Measurements from ENCODE around the gene SOX13. TPM values are rescaled to one million over a fixed set of nuclear protein-coding genes. Genes with fewer than 3 reads are reported as not detected.

Gene SOX13
- total RNA-seq, 1 donor from 2014 or later: not detected

- intact Hi-C loops (cut with micrococcal nuclease): no loop called here
- TF ChIP-seq, protein P1, sequence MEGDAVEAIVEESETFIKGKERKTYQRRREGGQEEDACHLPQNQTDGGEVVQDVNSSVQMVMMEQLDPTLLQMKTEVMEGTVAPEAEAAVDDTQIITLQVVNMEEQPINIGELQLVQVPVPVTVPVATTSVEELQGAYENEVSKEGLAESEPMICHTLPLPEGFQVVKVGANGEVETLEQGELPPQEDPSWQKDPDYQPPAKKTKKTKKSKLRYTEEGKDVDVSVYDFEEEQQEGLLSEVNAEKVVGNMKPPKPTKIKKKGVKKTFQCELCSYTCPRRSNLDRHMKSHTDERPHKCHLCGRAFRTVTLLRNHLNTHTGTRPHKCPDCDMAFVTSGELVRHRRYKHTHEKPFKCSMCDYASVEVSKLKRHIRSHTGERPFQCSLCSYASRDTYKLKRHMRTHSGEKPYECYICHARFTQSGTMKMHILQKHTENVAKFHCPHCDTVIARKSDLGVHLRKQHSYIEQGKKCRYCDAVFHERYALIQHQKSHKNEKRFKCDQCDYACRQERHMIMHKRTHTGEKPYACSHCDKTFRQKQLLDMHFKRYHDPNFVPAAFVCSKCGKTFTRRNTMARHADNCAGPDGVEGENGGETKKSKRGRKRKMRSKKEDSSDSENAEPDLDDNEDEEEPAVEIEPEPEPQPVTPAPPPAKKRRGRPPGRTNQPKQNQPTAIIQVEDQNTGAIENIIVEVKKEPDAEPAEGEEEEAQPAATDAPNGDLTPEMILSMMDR (IDR thresholded peaks at IDR 0.05): no peak
- H3K27me3 Mint-ChIP-seq: peaks cover 3% of the 10 kb centered on the region
- H3K27ac Mint-ChIP-seq: no peak overlapping the region
- H3K36me3 Mint-ChIP-seq (ENCODE audit: low read depth): no peaks in the 10 kb centered on the region
- ChIA-PET POLR2A (no interaction called here), CTCF (no interaction called here)
- H3K4me1 Mint-ChIP-seq: no peaks in the 10 kb centered on the region
- DNase-seq (no peak), ATAC-seq (ENCODE audit: low read depth) (no peak)
- H3K9me3 Mint-ChIP-seq: no peaks in the 10 kb centered on the region
- H3K4me3 Mint-ChIP-seq: no peak overlapping the region
Observed at GRCh38 chr1:204091787-204092312, 18.9 kb downstream of the SOX13 start.

GRCh38 chr1:204092632-204093420 lies 19.9 kb downstream of the SOX13 start:
- ATAC-seq (ENCODE audit: low read depth) (no peak), DNase-seq (no peak)
- CTCF ChIA-PET: no interaction called here
- Mint-ChIP-seq H3K4me3 (no peak overlapping the region), H3K36me3 (ENCODE audit: low read depth) (no peaks in the 10 kb centered on the region), H3K4me1 (no peaks in the 10 kb centered on the region), H3K27me3 (peaks cover 7% of the 10 kb centered on the region), H3K27ac (no peak overlapping the region), H3K9me3 (no peaks in the 10 kb centered on the region)
- POLR2A ChIA-PET: no interaction called here
- TF ChIP-seq, protein P1 (IDR thresholded peaks at IDR 0.05): no peak
- intact Hi-C loops (cut with micrococcal nuclease): no loop called here

DNA sequence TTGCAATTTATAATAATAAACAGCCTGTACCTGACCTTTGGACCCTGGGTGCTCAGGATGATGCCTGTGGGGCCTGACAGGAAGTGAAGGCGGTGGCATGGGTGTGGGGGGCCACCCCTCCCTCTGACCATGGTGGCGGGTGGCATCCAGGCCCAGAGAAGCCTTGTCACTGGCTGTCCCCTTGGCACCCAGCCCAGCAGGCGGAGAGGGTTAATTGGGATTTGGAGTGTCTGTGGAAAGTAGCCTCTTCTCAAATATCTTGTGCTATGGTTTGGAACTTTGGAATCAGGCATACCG lies 20.5 kb downstream of the SOX13 start:
- Mint-ChIP-seq H3K27ac (no peak overlapping the region), H3K4me3 (no peak overlapping the region), H3K27me3 (peaks cover 7% of the 10 kb centered on the region), H3K4me1 (no peaks in the 10 kb centered on the region), H3K36me3 (ENCODE audit: low read depth) (no peaks in the 10 kb centered on the region), H3K9me3 (no peaks in the 10 kb centered on the region)
- ChIA-PET POLR2A (no interaction called here), CTCF (no interaction called here)
- intact Hi-C loops (cut with micrococcal nuclease): no loop called here
- TF ChIP-seq, protein P1 (IDR thresholded peaks at IDR 0.05): no peak
- DNase-seq (no peak), ATAC-seq (ENCODE audit: low read depth) (no peak)

- DNase-seq (no peak), ATAC-seq (ENCODE audit: low read depth) (no peak)
- Mint-ChIP-seq H3K9me3 (no peaks in the 10 kb centered on the region), H3K27me3 (peaks cover 9% of the 10 kb centered on the region), H3K27ac (no peak overlapping the region), H3K4me1 (no peaks in the 10 kb centered on the region), H3K36me3 (ENCODE audit: low read depth) (no peaks in the 10 kb centered on the region), H3K4me3 (no peak overlapping the region)
- ChIA-PET POLR2A (no interaction called here), CTCF (no interaction called here)
- intact Hi-C loops (cut with micrococcal nuclease): no loop called here
- TF ChIP-seq, protein P1 (IDR thresholded peaks at IDR 0.05): no peak
Observed at GRCh38 chr1:204093781-204094180, 20.9 kb downstream of the SOX13 start.

GRCh38 chr1:204094313-204094729 lies 21.4 kb downstream of the SOX13 start:
- intact Hi-C loops (cut with micrococcal nuclease): no loop called here
- H3K4me1 Mint-ChIP-seq: no peaks in the 10 kb centered on the region

More at GRCh38 chr1:204094313-204094729, 21.4 kb downstream of the SOX13 start:
- no peaks in the 10 kb centered on the region for H3K9me3 Mint-ChIP-seq
- H3K4me3 Mint-ChIP-seq: no peak overlapping the region
- ATAC-seq (ENCODE audit: low read depth): no peak
- POLR2A ChIA-PET: no interaction called here
- TF ChIP-seq, protein P1 (IDR thresholded peaks at IDR 0.05): no peak
- CTCF ChIA-PET: no interaction called here
- H3K36me3 Mint-ChIP-seq (ENCODE audit: low read depth): no peaks in the 10 kb centered on the region
- DNase-seq: no peak
- peaks cover 9% of the 10 kb centered on the region for H3K27me3 Mint-ChIP-seq
- H3K27ac Mint-ChIP-seq: no peak overlapping the region

Measured in activated B cell treated with CpG ODN at 0.5 μM for 24 hours (primary cell).